ENCODE results near the gene MMP2.

Gene MMP2

DNA sequence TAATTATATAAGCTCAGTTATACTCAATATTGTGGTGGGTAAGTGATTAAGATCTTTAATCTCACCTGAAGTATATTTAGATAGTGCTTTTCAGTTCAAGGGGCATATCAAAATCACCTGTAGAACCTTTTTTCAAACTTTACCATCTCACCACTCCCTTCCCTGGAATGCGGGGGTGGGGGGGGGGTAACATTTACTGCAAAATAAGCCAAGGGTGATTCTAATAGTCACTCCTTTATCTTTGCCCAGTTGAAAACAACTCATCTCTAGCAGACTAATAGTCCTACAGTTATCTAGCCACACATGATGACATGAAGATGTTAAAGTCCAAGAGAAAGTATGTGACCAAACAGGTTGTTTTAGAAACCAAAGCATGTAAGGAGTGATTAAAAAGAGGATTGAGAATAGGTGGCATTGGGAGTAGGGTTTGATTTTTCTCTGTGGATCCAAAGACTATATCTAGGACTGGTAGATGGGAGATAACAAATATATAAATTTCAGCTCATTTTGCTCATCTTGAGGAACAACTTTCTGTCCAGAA lies 51.4 kb downstream of the MMP2 start:
- no peak for DNase-seq (ENCODE audit: low read depth)
- TF ChIP-seq, protein P1, sequence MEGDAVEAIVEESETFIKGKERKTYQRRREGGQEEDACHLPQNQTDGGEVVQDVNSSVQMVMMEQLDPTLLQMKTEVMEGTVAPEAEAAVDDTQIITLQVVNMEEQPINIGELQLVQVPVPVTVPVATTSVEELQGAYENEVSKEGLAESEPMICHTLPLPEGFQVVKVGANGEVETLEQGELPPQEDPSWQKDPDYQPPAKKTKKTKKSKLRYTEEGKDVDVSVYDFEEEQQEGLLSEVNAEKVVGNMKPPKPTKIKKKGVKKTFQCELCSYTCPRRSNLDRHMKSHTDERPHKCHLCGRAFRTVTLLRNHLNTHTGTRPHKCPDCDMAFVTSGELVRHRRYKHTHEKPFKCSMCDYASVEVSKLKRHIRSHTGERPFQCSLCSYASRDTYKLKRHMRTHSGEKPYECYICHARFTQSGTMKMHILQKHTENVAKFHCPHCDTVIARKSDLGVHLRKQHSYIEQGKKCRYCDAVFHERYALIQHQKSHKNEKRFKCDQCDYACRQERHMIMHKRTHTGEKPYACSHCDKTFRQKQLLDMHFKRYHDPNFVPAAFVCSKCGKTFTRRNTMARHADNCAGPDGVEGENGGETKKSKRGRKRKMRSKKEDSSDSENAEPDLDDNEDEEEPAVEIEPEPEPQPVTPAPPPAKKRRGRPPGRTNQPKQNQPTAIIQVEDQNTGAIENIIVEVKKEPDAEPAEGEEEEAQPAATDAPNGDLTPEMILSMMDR (conservative IDR thresholded peaks at IDR 0.05; ENCODE audit: low read length), result no peak
- no peak overlapping the region for H3K4me3 ChIP-seq (ENCODE audit: low read length)

- DNase-seq (ENCODE audit: low read depth), result peak; percentile 24
- no peak overlapping the region for H3K4me3 ChIP-seq (ENCODE audit: low read length)
- TF ChIP-seq, protein P1 (conservative IDR thresholded peaks at IDR 0.05; ENCODE audit: low read length), result no peak
Measured at GRCh38 chr16:55532227-55532626, 53.2 kb downstream of the MMP2 start.

GRCh38 chr16:55534756-55535155 lies 55.8 kb downstream of the MMP2 start:
- H3K4me3 ChIP-seq (ENCODE audit: low read length), result no peak overlapping the region
- TF ChIP-seq, protein P1 (conservative IDR thresholded peaks at IDR 0.05; ENCODE audit: low read length), result no peak
- DNase-seq (ENCODE audit: low read depth), result no peak

GRCh38 chr16:55539049-55539448 lies 60.1 kb downstream of the MMP2 start:
- TF ChIP-seq, protein P1 (conservative IDR thresholded peaks at IDR 0.05; ENCODE audit: low read length), result no peak

DNA sequence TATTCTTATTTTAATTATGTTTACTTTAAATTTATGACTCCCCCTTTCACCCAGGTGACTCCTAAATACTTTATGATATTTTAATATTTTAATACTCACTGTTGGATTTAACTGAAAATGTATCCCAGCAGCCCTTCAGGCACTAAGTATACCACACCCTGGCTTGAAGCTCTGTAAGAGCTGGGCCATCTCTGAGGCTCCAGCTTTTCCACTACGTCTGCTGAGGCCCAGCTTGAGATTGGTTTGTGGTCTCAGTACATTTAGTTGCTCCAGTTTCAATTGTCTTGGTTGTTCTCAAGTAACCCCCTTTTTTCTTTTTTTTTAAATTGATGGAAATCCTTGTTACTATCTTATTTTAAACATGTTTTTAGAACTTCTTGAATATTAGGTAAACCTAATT lies 60.5 kb downstream of the MMP2 start:
- TF ChIP-seq, protein P1 (conservative IDR thresholded peaks at IDR 0.05; ENCODE audit: low read length), result no peak
- H3K4me3 ChIP-seq (ENCODE audit: low read length), result no peak overlapping the region
- DNase-seq (ENCODE audit: low read depth), result no peak

More at GRCh38 chr16:55539049-55539448, 60.1 kb downstream of the MMP2 start:
- peak; percentile 65 for DNase-seq (ENCODE audit: low read depth)
- H3K4me3 ChIP-seq (ENCODE audit: low read length), result no peak overlapping the region

DNA sequence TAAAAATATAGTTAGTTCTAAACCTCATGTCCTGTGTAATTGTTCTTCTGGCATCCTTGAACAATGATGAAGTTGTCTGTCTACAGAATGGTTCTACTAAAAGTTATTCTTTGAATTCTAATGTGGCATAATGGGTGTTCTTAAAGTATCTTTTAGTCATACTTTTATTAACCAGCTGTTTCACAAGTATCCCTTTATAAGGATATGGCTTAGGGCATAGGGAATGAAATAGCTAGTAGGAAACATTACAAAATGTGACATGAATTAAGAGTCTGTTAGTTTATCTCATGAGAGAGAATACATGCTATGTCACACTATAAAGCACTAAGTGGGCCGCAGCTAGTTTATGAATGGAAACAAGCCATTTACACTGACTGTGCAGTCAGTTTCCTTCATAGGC lies 61.2 kb downstream of the MMP2 start:
- no peak overlapping the region for H3K4me3 ChIP-seq (ENCODE audit: low read length)
- TF ChIP-seq, protein P1 (conservative IDR thresholded peaks at IDR 0.05; ENCODE audit: low read length), result no peak
- DNase-seq (ENCODE audit: low read depth), result no peak

DNA sequence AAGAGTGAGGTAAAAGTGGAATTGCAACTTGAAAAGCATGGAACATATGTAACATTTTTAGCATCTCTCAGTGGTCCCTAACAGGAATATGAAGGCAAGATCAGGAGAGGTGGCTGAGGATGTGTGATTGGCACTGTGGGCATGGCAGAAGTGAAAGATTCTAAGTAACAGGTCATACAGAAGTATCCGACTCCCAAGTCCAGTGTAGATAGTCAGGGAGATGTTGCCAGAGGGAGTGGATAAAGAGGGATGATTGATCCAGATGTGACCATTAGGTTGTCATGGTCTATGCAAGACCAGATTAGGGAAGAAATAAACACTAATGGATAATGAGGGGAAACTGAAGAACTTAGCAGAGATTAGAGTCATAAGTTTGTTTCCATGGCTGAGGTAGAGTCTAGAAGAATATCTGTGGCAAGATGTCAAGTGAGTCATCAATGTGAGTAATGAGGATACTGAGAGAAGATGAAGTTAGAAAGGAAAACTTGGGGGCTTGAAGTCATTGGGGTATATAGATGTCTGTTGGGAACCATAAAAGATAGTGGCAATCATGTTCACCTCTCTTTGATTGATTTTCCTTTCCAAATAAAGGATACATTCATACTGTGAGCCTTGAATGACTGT lies 63.6 kb downstream of the MMP2 start:
- DNase-seq (ENCODE audit: low read depth), result peak; percentile 59
- TF ChIP-seq, protein P1 (conservative IDR thresholded peaks at IDR 0.05; ENCODE audit: low read length), result no peak
- no peak overlapping the region for H3K4me3 ChIP-seq (ENCODE audit: low read length)
